CD14-positive monocyte (primary cell): Measurements from ENCODE around the gene SLC6A7. TPM values are rescaled to one million over a fixed set of nuclear protein-coding genes. Genes with fewer than 3 reads are reported as not detected.

ENCODE experiments used
- DNase-seq, 3 donors: peaks; one replicate each; pipeline ENCODE4 v3.0.0-alpha.2; 2011 to 2022
- H2AFZ ChIP-seq: 2 replicates; pipeline ENCODE4 v1.6.0; 2012; ENCODE audit warnings: mild to moderate bottlenecking, low read depth, low read length, inconsistent platforms; ENCODE audit not compliant: insufficient read depth, poor library complexity, severe bottlenecking
- H3K27ac ChIP-seq, 2 donors: 1 replicate in 1 of 2; 2 replicates in 1 of 2; pipeline ENCODE4 v1.5.1; 2012 to 2013; ENCODE audit warnings: low read length in 2 of 2, control low read depth in 1 of 2, inconsistent platforms in 1 of 2, low read depth in 1 of 2, mild to moderate bottlenecking in 1 of 2
- H3K27me3 ChIP-seq, 2 donors: one replicate each; pipeline versions ENCODE4 v1.6.0 to v1.6.1; 2011 to 2013; ENCODE audit warnings: low read length in 2 of 2; ENCODE audit not compliant: control insufficient read depth in 2 of 2, insufficient read depth in 2 of 2
- H3K36me3 ChIP-seq, 2 donors: replicated peaks in 1 of 2; 1 replicate in 1 of 2; 2 replicates in 1 of 2; pipeline versions ENCODE4 v1.5.1 to v1.6.1; 2012 to 2013; ENCODE audit warnings: low read length in 2 of 2, control low read depth in 1 of 2, inconsistent platforms in 1 of 2, mild to moderate bottlenecking in 1 of 2; ENCODE audit not compliant: insufficient read depth in 2 of 2, control insufficient read depth in 1 of 2
- H3K4me1 ChIP-seq, 2 donors: 1 replicate in 1 of 2; 2 replicates in 1 of 2; pipeline versions ENCODE4 v1.5.1 to v1.6.1; 2012 to 2013; ENCODE audit warnings: low read length in 2 of 2, control low read depth in 1 of 2, inconsistent platforms in 1 of 2, mild to moderate bottlenecking in 1 of 2, moderate library complexity in 1 of 2; ENCODE audit not compliant: insufficient read depth in 2 of 2, control insufficient read depth in 1 of 2
- H3K4me2 ChIP-seq: replicated peaks from 2 replicates; pipeline ENCODE3; 2012; ENCODE audit warnings: low read length, moderate library complexity, mild to moderate bottlenecking; ENCODE audit not compliant: poor library complexity, severe bottlenecking; ENCODE audit errors: extremely low read depth
- H3K4me3 ChIP-seq, 3 experiments: fragments of 200-600 bp in 1 of 3; sonication (generic) in 1 of 3; replicated peaks in 1 of 3; 1 replicate in 2 of 3; 2 replicates in 1 of 3; pipeline ENCODE4 v1.5.1; 2011 to 2013; ENCODE audit warnings: low read length in 3 of 3, mild to moderate bottlenecking in 3 of 3, control low read depth in 2 of 3, low read depth in 2 of 3, inconsistent platforms in 1 of 3, moderate library complexity in 1 of 3
- H3K79me2 ChIP-seq: 2 replicates; pipeline ENCODE4 v1.6.0; 2012; ENCODE audit warnings: mild to moderate bottlenecking, control low read depth, inconsistent platforms, low read length, moderate library complexity; ENCODE audit not compliant: insufficient read depth
- H3K9ac ChIP-seq: 2 replicates; pipeline ENCODE4 v1.6.0; 2017; ENCODE audit warnings: low read length, mild to moderate bottlenecking; ENCODE audit not compliant: insufficient read depth, poor library complexity, severe bottlenecking
- H3K9me3 ChIP-seq, 2 donors: replicated peaks in 1 of 2; 1 replicate in 1 of 2; 2 replicates in 1 of 2; pipeline versions ENCODE4 v1.5.1 to v1.6.1; 2012 to 2013; ENCODE audit warnings: low read length in 2 of 2, control low read depth in 1 of 2; ENCODE audit not compliant: control insufficient read depth in 1 of 2, insufficient read depth in 1 of 2
- H4K20me1 ChIP-seq: 2 replicates; pipeline ENCODE4 v1.6.0; 2012; ENCODE audit warnings: mild to moderate bottlenecking, low read length, control low read depth, moderate library complexity; ENCODE audit not compliant: insufficient read depth
- H3K27ac Mint-ChIP-seq, 7 donors: one replicate each; pipeline ENCODE4 v1.8.0; 2020; ENCODE audit warnings: mild to moderate bottlenecking in 7 of 7, mixed read lengths in 7 of 7, moderate library complexity in 6 of 7, inconsistent platforms in 2 of 7
- H3K27me3 Mint-ChIP-seq, 3 donors: one replicate each; pipeline ENCODE4 v1.8.0; 2021 to 2022; ENCODE audit warnings: low read depth in 3 of 3, mild to moderate bottlenecking in 3 of 3, mixed read lengths in 3 of 3, moderate library complexity in 3 of 3, inconsistent platforms in 1 of 3
- H3K36me3 Mint-ChIP-seq, 2 donors: one replicate each; pipeline ENCODE4 v1.8.0; 2020; ENCODE audit warnings: mixed read lengths in 2 of 2, inconsistent platforms in 1 of 2, mild to moderate bottlenecking in 1 of 2
- H3K4me1 Mint-ChIP-seq: one replicate; pipeline ENCODE4 v1.8.0; 2020; ENCODE audit warnings: mild to moderate bottlenecking, mixed read lengths
- H3K4me3 Mint-ChIP-seq, 2 donors: one replicate each; pipeline ENCODE4 v1.8.0; 2020; ENCODE audit warnings: mild to moderate bottlenecking in 2 of 2, mixed read lengths in 2 of 2, moderate library complexity in 1 of 2
- H3K9me3 Mint-ChIP-seq, 7 donors: one replicate each; pipeline ENCODE4 v1.8.0; 2020 to 2022; ENCODE audit warnings: mixed read lengths in 7 of 7, mild to moderate bottlenecking in 6 of 7, moderate library complexity in 6 of 7, inconsistent platforms in 2 of 7
- WGBS: methylation state at CpG from one replicate; pipeline ENCODE4 v1.1.5; 2013; ENCODE audit warnings: missing lambda C conversion rate; ENCODE audit not compliant: insufficient coverage; 5-methylcytosine and 5-hydroxymethylcytosine counted together
- intact Hi-C, 2 donors: fragments of 100-400 bp; cut with micrococcal nuclease; formaldehyde crosslinking; loops; one replicate each; pipeline versions ENCODE4 v1.15.0 to v1.15.1; 2023
- polyA plus RNA-seq, 3 donors: library from polyadenylated mRNA; depleted of rRNA in 1 of 3; unstranded in 2 of 3; stranded (reverse) in 1 of 3; fragments of 300-500 nt in 2 of 3; fragments of >200 nt in 1 of 3; fragmentation: Illumina TruSeq in 2 of 3; gene quantifications; 1 replicate in 2 of 3; 2 replicates in 1 of 3; pipeline ENCODE4 v1.2.3, GENCODE V29; 2012 to 2021
- TF ChIP-seq, protein P1 (sequence below): fragments of 200-600 bp; IDR thresholded peaks from one replicate; pipeline ENCODE4 v1.8.0; 2022; ENCODE audit warnings: antibody characterized with exemption, mild to moderate bottlenecking

SLC6A7 gene
- polyA plus RNA-seq, 3 donors = 0.07 TPM; not detected in 2

DNA sequence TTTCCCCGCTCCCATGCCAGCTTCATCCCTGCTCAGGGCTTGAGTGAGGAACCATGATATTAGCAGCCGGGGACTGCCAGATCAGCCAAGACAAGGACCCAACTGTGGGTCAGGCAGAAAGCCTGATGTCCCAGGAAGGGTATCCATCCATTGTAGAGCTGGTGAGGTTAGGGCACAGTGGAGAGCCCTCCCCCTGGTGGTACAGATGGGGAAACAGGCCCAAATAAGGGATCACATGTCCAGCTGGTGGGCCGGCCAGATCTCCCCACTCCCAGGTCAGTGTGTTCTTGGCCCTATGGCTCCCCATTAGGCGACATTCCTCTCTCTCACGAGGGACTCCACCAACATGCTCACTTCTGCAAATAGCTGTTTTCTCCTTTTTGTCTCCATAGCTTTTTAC is 14.3 kb upstream of the SLC6A7 start:
- no peaks in the 10 kb centered on the region for H3K9me3 ChIP-seq
- H3K27ac Mint-ChIP-seq = peak overlapping the region in 2 of 7 donors; percentile 10 to 43

DNA sequence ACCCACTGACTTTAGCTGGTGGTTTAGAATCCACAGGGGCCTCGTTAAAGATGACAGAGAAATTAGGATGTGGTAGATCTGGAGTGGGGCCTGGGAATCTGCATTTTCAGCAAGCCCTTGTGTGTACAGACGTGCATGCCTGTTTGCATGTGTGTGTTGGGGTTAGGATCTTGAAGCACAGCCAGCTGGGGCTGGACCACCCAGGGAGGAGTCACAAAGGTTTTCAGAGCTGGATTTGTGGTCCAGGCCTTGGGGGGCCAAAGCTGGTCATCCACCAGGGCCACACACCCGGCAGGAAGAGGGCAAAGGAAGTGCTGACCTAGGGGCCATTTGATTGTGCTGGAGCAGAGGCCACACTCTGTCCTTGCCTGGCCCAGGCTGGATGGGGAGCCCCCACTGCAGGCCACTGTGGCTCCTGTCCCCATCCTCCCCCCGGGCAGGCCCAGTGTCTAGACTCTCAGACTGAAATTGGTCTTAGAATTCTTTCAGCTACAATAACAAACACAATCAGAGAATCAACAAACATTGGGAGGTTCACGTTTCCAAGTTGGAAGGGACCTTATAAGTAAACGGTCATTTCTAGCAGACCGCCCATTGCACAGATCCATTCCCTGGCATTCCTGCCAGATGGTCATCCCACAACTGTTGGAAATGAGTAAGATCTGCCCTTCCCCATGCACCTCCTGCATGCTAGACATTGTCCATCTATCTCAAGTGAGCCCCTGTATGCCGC is 13.0 kb upstream of the SLC6A7 start:
- no peak overlapping the region for H3K27ac Mint-ChIP-seq
- H3K9me3 ChIP-seq = no peaks in the 10 kb centered on the region
- H3K9ac ChIP-seq = no peak overlapping the region
- intact Hi-C loops = no loop called here
- H3K27ac ChIP-seq = no peak overlapping the region
- no peak overlapping the region for H3K4me2 ChIP-seq
- peaks cover 6 to 10% (median 6%) of the 10 kb centered on the region in 3 donors for H3K27me3 Mint-ChIP-seq
- WGBS = 81% methylated on average over 6 of the region's 8 CpGs
- no peak for DNase-seq
- H3K36me3 ChIP-seq = no peaks in the 10 kb centered on the region
- H3K9me3 Mint-ChIP-seq = peaks cover 0 to 2% (median 0%) of the 10 kb centered on the region in 7 donors
- H3K4me3 ChIP-seq = no peak overlapping the region
- H3K27me3 ChIP-seq = no peaks in the 10 kb centered on the region
- H3K4me1 ChIP-seq = peaks cover 12 to 13% of the 10 kb centered on the region in 2 donors
- peaks cover 14% of the 10 kb centered on the region for H3K4me1 Mint-ChIP-seq
- no peaks in the 10 kb centered on the region for H4K20me1 ChIP-seq
- H2AFZ ChIP-seq = no peak overlapping the region
- TF ChIP-seq, protein P1, sequence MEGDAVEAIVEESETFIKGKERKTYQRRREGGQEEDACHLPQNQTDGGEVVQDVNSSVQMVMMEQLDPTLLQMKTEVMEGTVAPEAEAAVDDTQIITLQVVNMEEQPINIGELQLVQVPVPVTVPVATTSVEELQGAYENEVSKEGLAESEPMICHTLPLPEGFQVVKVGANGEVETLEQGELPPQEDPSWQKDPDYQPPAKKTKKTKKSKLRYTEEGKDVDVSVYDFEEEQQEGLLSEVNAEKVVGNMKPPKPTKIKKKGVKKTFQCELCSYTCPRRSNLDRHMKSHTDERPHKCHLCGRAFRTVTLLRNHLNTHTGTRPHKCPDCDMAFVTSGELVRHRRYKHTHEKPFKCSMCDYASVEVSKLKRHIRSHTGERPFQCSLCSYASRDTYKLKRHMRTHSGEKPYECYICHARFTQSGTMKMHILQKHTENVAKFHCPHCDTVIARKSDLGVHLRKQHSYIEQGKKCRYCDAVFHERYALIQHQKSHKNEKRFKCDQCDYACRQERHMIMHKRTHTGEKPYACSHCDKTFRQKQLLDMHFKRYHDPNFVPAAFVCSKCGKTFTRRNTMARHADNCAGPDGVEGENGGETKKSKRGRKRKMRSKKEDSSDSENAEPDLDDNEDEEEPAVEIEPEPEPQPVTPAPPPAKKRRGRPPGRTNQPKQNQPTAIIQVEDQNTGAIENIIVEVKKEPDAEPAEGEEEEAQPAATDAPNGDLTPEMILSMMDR = no peak
- no peak overlapping the region for H3K4me3 Mint-ChIP-seq
- H3K36me3 Mint-ChIP-seq = no peaks in the 10 kb centered on the region
- H3K79me2 ChIP-seq = no peaks in the 10 kb centered on the region

More for the DNA sequence above, 14.3 kb upstream of the SLC6A7 start:
- H3K4me3 ChIP-seq = no peak overlapping the region
- H3K27ac ChIP-seq = no peak overlapping the region
- DNase-seq = peak in 1 of 3 donors; percentile 37
- intact Hi-C loops = no loop called here
- H3K4me1 ChIP-seq = peaks cover 2 to 3% of the 10 kb centered on the region in 2 donors
- no peaks in the 10 kb centered on the region for H4K20me1 ChIP-seq
- no peaks in the 10 kb centered on the region for H3K36me3 ChIP-seq
- no peak overlapping the region for H3K9ac ChIP-seq
- Mint-ChIP-seq H3K4me3 (no peak overlapping the region), H3K27me3 (peaks cover 7 to 9% (median 8%) of the 10 kb centered on the region in 3 donors), H3K9me3 (peaks cover 0 to 2% (median 0%) of the 10 kb centered on the region in 7 donors), H3K4me1 (peaks cover 3% of the 10 kb centered on the region), H3K36me3 (no peaks in the 10 kb centered on the region)
- WGBS = 81% methylated on average over 5 of the region's 5 CpGs
- no peaks in the 10 kb centered on the region for H3K79me2 ChIP-seq
- TF ChIP-seq, protein P1 = peak; percentile 26
- H2AFZ ChIP-seq = peak overlapping the region; percentile 13
- H3K27me3 ChIP-seq = peaks cover 0 to 4% of the 10 kb centered on the region in 2 donors
- H3K4me2 ChIP-seq = no peak overlapping the region
